HepG2 (cell line): ENCODE results near the gene TLL2.

Experiments
- CHD2 ChIP-seq: IDR thresholded peaks from 2 replicates; pipeline ENCODE4 v1.6.1; 2011; ENCODE audit warnings: low read depth, low read length, improper control_type of control experiment
- HNRNPH1 ChIP-seq: fragments of 200-400 bp; formaldehyde crosslinking; optimal IDR thresholded peaks from 2 replicates; pipeline ENCODE3; 2017; ENCODE audit warnings: mild to moderate bottlenecking, low read depth, low read length
- ZNF12 ChIP-seq: sonication (generic); formaldehyde crosslinking; IDR thresholded peaks from 2 replicates; pipeline ENCODE4 v1.5.0; 2020; ENCODE audit warnings: missing genetic modification reagents

- TF ChIP-seq CHD2, result no peak
- no peak for TF ChIP-seq ZNF12 (CRISPR knock-in tag)
- TF ChIP-seq HNRNPH1, result no peak
These were observed 126.6 kb downstream of the TLL2 start for GRCh38 chr10:96387161-96387560.
